Mucosa of stomach (tissue), 1 donor: ENCODE measurements around the gene CCDC174.
"Not testable (repeated sequence)": the region's sequence is repeated elsewhere in the genome, so short reads cannot be mapped to it uniquely, and the experiment has no call there.

ENCODE experiments used
- H3K27me3 ChIP-seq: one replicate; pipeline ENCODE4 v1.7.0; 2013; ENCODE audit warnings: mild to moderate bottlenecking, low read length; ENCODE audit not compliant: control insufficient read depth, insufficient read depth
- H3K36me3 ChIP-seq: one replicate; pipeline ENCODE4 v1.7.0; 2013; ENCODE audit warnings: low read length; ENCODE audit not compliant: control insufficient read depth, insufficient read depth
- H3K4me1 ChIP-seq: one replicate; pipeline ENCODE4 v1.7.0; 2013; ENCODE audit warnings: mild to moderate bottlenecking, low read length; ENCODE audit not compliant: control insufficient read depth, insufficient read depth
- H3K4me3 ChIP-seq: one replicate; pipeline ENCODE4 v1.7.0; 2013; ENCODE audit warnings: low read length
- H3K9ac ChIP-seq: one replicate; pipeline ENCODE4 v1.7.0; 2013; ENCODE audit warnings: mild to moderate bottlenecking, low read length, moderate library complexity
- H3K9me3 ChIP-seq: one replicate; pipeline ENCODE4 v1.7.0; 2013; ENCODE audit warnings: mild to moderate bottlenecking, low read length, moderate library complexity; ENCODE audit not compliant: control insufficient read depth
- donor health status: Pancreatic carcinoma.

Gene CCDC174

DNA sequence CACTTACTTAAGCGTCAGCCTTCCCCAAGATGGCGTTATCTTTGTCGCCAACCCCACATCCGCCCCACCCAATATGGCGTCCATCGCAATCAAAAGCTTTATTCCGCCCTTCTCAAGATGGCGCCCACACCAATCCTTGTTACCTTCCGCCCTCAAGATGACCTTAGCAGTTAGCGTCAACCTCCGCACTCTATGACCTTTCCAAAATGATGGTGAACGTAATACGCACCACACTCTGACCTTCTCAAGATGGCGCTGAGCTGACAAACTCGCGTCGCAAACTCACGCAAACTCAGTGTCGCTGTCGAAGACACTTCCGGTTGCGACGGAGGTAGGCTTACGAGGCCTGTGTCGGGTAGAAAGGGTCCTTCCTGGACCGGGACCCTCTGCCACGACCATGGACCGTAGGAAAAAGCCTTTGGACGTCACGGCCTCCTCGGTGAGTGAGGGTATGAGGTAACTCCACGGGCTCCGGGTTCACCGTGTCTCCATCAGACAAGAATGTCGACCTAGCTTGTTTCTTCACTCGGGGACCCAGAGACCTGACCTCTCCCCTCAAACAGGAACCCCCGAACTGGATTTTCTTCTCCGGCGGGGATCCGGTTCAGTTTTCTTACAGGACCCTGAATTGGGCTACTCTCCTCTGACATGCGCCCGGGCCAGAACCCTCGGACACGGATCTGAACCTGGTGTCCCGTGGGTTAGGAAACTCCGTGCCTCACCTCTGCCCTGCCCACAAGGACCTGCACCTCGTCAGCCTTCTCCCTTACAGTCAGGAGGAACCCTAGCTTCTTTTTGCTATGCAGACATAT lies at the start of gene CCDC174:
TSS of gene CCDC174 (plus strand) at position 323 of the 812 bp plus-strand sequence. CDS start at position 398, 75 bp downstream.
- Histone ChIP-seq H3K4me3 (peak within 1 kb of the TSS; percentile 64), H3K27me3 (no peaks in the 10 kb centered on the region), H3K9me3 (no peaks in the 10 kb centered on the region), H3K9ac (peak within 1 kb of the TSS; percentile 98), H3K4me1 (peaks cover 25% of the 10 kb centered on the region), H3K36me3 (no peaks in the 10 kb centered on the region)

DNA sequence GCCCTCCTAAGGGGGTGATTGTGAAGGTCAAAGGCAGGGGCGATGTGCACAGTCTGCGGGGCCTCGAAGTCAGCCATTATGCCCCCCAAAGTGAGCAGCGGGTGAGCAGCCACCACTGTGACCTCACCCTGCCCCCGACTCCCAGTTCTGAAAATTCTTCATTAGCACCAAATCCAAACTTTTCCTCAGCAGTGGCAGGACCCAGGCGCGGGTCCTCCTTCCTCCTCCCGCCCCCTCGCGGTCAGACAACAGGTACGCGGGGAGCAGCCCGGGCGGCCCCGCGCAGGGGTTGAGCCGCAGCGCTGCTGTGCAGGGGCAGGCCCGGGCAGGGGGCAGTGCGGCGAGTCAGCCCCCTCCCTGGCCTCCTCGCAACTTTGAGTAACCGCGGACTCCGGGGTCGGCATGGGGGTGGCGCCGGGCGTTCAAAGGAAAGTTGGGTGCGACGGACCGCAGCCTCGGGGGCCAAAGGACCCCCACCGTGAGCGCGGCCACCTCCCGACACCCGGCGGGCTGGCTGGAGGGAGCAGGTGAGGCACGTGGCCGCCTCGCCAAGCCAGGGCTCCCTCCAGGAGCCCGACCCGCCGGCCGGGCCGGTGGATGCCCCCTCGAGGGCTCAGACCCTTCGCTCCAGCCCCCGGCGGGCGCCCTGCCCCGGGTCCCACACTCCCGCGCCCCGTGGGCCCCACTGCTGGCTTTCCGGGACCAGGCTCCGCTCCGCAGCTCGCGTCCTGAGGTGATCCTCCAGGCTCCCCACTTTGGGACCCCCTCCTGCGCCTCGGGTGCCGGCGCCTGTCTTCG lies 49.4 kb upstream of the CCDC174 start:
- Histone ChIP-seq H3K9me3 (no peaks in the 10 kb centered on the region), H3K9ac (no peak overlapping the region), H3K36me3 (no peaks in the 10 kb centered on the region), H3K4me1 (peaks cover 40% of the 10 kb centered on the region), H3K27me3 (peaks cover 32% of the 10 kb centered on the region), H3K4me3 (no peak overlapping the region)

DNA sequence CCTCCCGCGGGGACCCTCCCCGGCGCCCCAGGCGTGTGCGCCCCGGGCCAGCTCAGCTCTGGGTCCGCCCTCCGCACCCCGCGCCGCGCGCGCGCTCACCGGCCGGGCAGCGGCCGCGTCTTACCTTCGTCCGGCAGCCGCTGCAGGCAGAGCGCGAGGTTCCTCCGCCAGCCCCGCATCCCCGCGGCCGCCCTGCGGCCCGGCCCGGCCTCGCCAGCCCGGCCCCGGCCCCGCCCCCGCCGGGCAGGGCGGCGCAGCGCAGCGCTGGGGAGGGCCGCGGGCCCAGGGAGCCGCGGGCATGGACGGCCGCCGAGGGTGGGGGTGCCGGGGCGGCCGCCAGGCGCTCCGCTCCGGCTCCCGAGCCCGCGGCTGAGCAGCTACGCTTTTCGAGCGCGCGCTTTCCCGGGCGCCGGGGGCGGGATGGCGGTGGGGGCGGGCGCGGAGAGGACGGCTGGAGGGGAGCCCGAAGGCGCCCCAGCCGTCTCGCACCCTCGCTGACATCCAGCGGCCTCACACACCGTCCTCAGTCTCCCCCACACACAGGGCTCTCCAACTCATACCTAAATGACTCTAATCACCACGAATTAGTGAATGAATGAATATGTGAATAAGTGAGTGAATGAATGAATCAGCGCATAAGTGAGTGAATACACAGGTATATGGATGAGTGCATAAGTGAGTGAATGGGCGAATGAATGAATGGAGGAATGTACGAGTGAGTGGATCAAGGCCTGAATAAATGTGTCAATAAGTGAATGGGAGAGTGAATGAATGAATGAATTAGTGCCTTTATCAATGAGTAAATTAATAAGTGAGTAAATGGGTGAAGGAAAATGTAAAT lies 48.5 kb upstream of the CCDC174 start:
- Histone ChIP-seq H3K9ac (no peak overlapping the region), H3K9me3 (no peaks in the 10 kb centered on the region), H3K4me3 (no peak overlapping the region), H3K4me1 (peaks cover 48% of the 10 kb centered on the region), H3K36me3 (no peaks in the 10 kb centered on the region), H3K27me3 (peaks cover 32% of the 10 kb centered on the region)

DNA sequence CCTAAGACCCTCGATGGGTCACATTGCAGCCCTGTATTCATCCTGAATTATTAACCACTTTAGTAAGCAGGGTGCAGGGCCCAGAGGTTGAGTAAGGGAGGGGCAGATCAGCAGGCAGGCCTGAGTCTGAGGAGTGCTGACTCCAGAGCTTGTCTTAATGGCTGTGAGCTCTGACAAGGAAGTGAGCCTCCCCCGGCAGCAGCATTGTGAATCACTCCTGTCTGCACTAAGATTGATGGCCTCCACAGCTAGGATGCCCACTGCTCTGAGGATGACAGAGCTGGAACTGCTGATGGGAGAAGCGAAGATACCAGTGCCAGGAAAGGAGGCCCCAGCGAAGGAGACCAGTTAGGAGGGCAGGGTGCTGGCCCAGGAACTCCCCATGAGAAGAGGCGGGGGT lies 46.5 kb upstream of the CCDC174 start:
- no peak overlapping the region for H3K9ac ChIP-seq
- peaks cover 29% of the 10 kb centered on the region for H3K27me3 ChIP-seq
- H3K9me3 ChIP-seq, result no peaks in the 10 kb centered on the region
- H3K4me3 ChIP-seq, result no peak overlapping the region
- H3K36me3 ChIP-seq, result no peaks in the 10 kb centered on the region
- peaks cover 54% of the 10 kb centered on the region for H3K4me1 ChIP-seq

DNA sequence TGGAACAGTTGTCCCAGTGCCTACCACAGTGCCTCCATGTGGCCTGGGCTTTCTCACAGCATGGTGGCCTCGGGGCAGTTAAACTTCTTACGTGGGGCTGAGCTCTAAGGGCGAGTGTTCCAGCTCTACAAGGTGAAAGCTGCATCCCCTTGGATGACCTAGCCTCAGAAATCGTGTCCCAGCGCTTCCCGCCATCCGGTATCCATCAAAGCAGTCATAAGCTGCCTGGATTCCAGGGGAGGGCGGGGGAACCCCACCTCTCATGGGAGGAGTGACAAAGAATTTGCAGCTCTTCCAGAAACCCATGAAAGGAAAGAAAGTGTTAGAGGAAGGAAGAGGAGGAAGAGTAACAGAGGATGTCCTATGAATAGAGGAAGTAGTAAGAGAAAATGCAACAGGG lies 45.8 kb upstream of the CCDC174 start:
- Histone ChIP-seq H3K36me3 (no peaks in the 10 kb centered on the region), H3K4me1 (peaks cover 54% of the 10 kb centered on the region), H3K9me3 (no peaks in the 10 kb centered on the region), H3K4me3 (no peak overlapping the region), H3K27me3 (peaks cover 23% of the 10 kb centered on the region), H3K9ac (no peak overlapping the region)

DNA sequence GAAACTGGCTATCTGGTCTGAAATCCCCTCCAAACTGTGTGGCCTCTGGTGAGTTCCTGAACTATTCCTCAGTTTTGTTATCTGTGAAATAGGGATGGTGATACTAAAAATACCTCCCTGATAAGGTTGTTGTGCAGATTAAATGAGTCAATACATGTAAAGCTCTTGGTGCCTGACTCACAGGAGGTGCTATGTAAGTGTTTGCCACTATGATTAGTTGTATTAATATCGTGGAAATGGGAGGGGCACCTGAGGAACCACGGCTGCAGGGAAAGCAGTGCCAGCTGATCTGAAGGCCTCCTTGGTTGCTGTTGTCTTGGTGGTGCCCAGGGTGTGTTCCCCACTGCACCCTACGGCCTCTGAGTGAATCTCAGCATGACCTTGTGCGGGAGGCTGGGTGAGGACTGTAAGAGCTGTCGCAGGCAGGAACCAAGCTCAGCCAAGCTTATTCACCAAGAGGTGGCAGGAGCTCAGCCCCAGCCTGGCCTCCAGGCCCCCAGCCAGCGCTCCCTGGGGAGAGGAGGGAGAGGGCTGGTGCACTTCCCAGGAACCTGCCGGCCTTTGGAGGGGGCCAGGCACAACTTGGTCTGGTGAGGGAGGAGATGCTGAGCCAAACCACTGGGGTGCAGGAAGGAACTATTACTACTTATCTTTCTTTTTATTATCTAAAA lies 44.8 kb upstream of the CCDC174 start:
- H3K4me3 ChIP-seq, result no peak overlapping the region
- peaks cover 12% of the 10 kb centered on the region for H3K27me3 ChIP-seq
- no peaks in the 10 kb centered on the region for H3K36me3 ChIP-seq
- H3K4me1 ChIP-seq, result peaks cover 51% of the 10 kb centered on the region
- no peaks in the 10 kb centered on the region for H3K9me3 ChIP-seq
- H3K9ac ChIP-seq, result no peak overlapping the region

DNA sequence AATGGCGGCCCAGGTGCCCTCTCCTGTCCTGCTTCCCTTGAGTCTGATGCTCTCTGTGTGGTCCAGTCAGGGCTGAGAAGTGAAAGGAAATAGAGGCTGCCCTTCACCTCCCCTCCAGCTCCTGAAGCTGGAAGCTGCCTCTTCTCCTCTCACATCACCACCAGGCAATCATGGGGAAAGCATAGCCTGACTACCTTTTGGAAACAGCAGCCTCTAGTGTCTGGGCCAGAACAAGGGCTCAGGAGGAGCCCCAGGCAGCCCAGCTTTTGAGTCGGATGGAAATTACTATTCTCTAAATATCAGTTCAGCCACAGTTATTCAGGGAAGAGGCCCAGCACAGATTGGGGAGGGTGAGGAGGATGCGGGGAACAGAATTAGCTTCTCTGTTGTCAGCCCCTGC lies 43.3 kb upstream of the CCDC174 start:
- Histone ChIP-seq H3K36me3 (no peaks in the 10 kb centered on the region), H3K27me3 (peaks cover 2% of the 10 kb centered on the region), H3K4me1 (peaks cover 43% of the 10 kb centered on the region), H3K9ac (no peak overlapping the region), H3K4me3 (no peak overlapping the region), H3K9me3 (no peaks in the 10 kb centered on the region)

DNA sequence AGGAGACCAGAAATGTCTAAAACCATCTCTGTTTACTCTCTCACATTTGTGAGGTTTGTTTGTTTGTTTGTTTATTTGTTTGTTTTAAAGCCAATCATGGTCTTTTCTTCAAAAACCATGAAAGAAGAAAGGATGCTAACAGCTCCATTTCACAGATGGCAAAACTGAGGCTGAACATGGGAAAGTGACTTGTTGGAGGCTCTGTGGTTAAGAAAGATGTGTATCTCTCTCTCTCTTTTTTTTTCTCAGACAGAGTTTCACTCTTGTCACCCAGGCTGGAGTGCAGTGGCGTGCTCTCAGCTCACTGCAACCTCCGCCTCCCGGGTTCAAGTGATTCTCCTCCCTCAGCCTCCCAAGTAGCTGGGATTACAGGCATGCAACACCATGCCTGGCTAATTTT lies 42.5 kb upstream of the CCDC174 start:
- peaks cover 43% of the 10 kb centered on the region for H3K4me1 ChIP-seq
- not testable (repeated sequence) for H3K9ac ChIP-seq, H3K9me3 ChIP-seq, H3K36me3 ChIP-seq, H3K27me3 ChIP-seq, H3K4me3 ChIP-seq

DNA sequence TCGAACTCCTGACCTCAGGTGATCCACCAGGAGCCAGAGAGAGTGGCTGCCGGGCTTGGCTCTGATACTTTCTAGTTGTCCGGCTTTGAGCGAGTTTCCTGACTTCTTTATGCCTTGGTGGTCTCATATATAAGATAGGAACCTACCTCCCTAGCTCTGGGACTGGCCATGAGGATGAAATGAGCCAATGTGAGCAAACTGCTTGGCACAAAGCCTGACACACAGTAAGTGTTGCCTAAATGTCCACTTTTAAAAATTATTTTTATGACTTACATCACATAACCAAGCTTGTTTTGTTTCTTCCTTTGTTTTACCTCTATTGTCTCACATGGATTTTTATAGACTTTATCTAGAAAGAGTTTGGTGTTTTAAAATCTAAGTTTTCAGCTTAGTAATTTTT lies 42.1 kb upstream of the CCDC174 start:
- H3K27me3 ChIP-seq, result no peaks in the 10 kb centered on the region
- H3K4me1 ChIP-seq, result peaks cover 40% of the 10 kb centered on the region

DNA sequence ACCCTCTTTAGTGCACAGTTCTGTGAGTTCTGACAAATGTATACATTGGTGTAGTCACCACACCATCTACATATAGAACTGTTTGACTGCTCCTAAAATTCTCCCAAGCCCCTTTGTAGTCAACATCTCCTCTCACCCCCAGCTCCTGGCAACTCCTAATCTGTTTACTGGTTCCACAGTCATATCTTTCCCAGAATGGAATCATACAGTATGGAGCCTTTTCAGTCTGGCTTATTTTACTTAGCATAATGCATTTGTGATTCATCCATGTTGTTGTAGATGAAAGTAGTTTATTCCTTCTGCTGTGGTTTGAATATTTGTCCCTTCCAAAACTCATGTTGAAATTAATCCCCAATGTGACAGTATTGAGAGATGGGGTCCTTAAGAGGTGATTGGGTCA lies 41.6 kb upstream of the CCDC174 start:
- Histone ChIP-seq H3K4me1 (peaks cover 36% of the 10 kb centered on the region), H3K4me3 (no peak overlapping the region), H3K9ac (no peak overlapping the region), H3K9me3 (no peaks in the 10 kb centered on the region), H3K27me3 (no peaks in the 10 kb centered on the region), H3K36me3 (no peaks in the 10 kb centered on the region)

More for the DNA sequence above, 42.1 kb upstream of the CCDC174 start:
- H3K9ac ChIP-seq, result no peak overlapping the region
- no peak overlapping the region for H3K4me3 ChIP-seq
- no peaks in the 10 kb centered on the region for H3K9me3 ChIP-seq
- H3K36me3 ChIP-seq, result no peaks in the 10 kb centered on the region

DNA sequence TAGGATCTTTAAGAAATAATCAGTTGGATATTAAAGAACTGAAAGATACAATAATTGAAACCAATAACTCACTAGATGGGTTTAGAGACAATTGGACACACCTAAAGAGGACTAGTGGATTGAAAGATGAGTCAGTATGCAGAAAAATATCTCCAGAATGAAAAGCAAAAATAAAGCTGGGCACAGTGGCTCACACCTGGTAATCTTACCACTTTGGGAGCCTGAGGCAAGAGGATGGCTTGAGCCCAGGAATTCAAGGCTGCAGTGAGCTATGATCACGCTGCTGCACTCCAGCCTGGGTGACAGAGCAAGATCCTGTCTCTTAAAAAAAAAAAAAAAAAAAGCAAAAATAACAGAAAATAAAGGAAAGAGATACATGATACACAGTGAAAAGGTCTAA lies 37.4 kb upstream of the CCDC174 start:
- H3K9ac ChIP-seq, result no peak overlapping the region
- H3K4me3 ChIP-seq, result no peak overlapping the region
- no peaks in the 10 kb centered on the region for H3K4me1 ChIP-seq
- no peaks in the 10 kb centered on the region for H3K9me3 ChIP-seq
- H3K36me3 ChIP-seq, result no peaks in the 10 kb centered on the region
- no peaks in the 10 kb centered on the region for H3K27me3 ChIP-seq
